GM12878 (cell line): ENCODE measurements around the gene MND1. TPM values are rescaled to one million over a fixed set of nuclear protein-coding genes. Genes with fewer than 3 reads are reported as not detected.

Source experiments
- ATAC-seq: fragments of 200-7000 bp; cut with Tn5 transposase; 3 replicates; pipeline ENCODE4 v1.9.1; 2020; ENCODE audit warnings: mild to moderate bottlenecking, moderate library complexity
- BruUV-seq: library from RNA; stranded (reverse); fragments of 400-500 nt; replicated peaks from 2 replicates; lab custom pipeline; 2021; lab: Mats Ljungman, UMichigan
- CTCF ChIA-PET: fragments of 300-600 bp; sonication (Branson Sonifier 250); formaldehyde crosslinking; extraction: SDS; loops from one replicate; lab custom pipeline; 2021; ENCODE audit warnings: inconsistent platforms; lab: Yijun Ruan, JAX
- POLR2A ChIA-PET: fragments of 350-600 bp; formaldehyde crosslinking; extraction: SDS; loops from one replicate; lab custom pipeline; 2021; ENCODE audit warnings: inconsistent platforms; lab: Charles Lee
- RAD21 ChIA-PET: fragments of 300-600 bp; sonication (Branson Sonifier 250); formaldehyde crosslinking; loops from one replicate; lab custom pipeline; 2023; ENCODE audit warnings: antibody characterized with exemption; ENCODE audit not compliant: unreplicated experiment; lab: Charles Lee
- SMC1A ChIA-PET: fragments of 300-600 bp; sonication (Branson Sonifier 250); formaldehyde crosslinking; loops from one replicate; lab custom pipeline; 2023; ENCODE audit not compliant: unreplicated experiment, uncharacterized antibody; lab: Charles Lee
- DNase-seq: peaks from one replicate; pipeline ENCODE4 v3.0.0-alpha.2; 2011; ENCODE audit warnings: low read depth, low spot score
- FAIRE-seq: peaks from 3 replicates; lab custom pipeline; 2011; peaks lifted over from hg19 to GRCh38; lab: Jason Lieb, UNC
- H2AFZ ChIP-seq: 2 replicates; pipeline ENCODE4 v1.6.0; 2011; ENCODE audit warnings: low read depth, low read length, control low read depth; ENCODE audit not compliant: control insufficient read depth
- H3K27ac ChIP-seq: 2 replicates; pipeline ENCODE4 v1.5.1; 2011; ENCODE audit warnings: control low read depth; ENCODE audit not compliant: control insufficient read depth, insufficient read depth
- H3K27me3 ChIP-seq, 2 experiments: replicated peaks in 1 of 2; 2 replicates each; pipeline versions ENCODE4 v1.6.0 to v1.6.1; 2011; ENCODE audit warnings: low read length in 1 of 2; ENCODE audit not compliant: control insufficient read depth in 2 of 2, insufficient read depth in 2 of 2
- H3K36me3 ChIP-seq, 2 experiments: 2 replicates each; pipeline ENCODE4 v1.5.1; 2011; ENCODE audit warnings: low read length in 1 of 2; ENCODE audit not compliant: control insufficient read depth in 2 of 2, insufficient read depth in 2 of 2
- H3K4me1 ChIP-seq: 2 replicates; pipeline ENCODE4 v1.6.1; 2011; ENCODE audit warnings: mild to moderate bottlenecking, low read length, moderate library complexity, mixed read lengths; ENCODE audit not compliant: control insufficient read depth, insufficient read depth
- H3K4me2 ChIP-seq: 2 replicates; pipeline ENCODE4 v1.6.0; 2011; ENCODE audit warnings: control low read depth; ENCODE audit not compliant: control insufficient read depth, insufficient read depth
- H3K4me3 ChIP-seq: fragments of 200-600 bp; sonication (generic); 2 replicates; pipeline ENCODE4 v1.5.1; 2016
- H3K79me2 ChIP-seq: 2 replicates; pipeline ENCODE4 v1.6.0; 2011; ENCODE audit warnings: low read length; ENCODE audit not compliant: control insufficient read depth, insufficient read depth
- H3K9ac ChIP-seq: 2 replicates; pipeline ENCODE4 v1.8.0; 2011; ENCODE audit warnings: low read length, control low read depth, mixed read lengths; ENCODE audit not compliant: control insufficient read depth, insufficient read depth
- H3K9me3 ChIP-seq: replicated peaks from 3 replicates; pipeline ENCODE4 v1.5.1; 2011; ENCODE audit warnings: mild to moderate bottlenecking, low read length; ENCODE audit not compliant: control insufficient read depth, insufficient read depth
- H4K20me1 ChIP-seq: 2 replicates; pipeline ENCODE4 v1.6.0; 2011; ENCODE audit not compliant: control insufficient read depth, insufficient read depth
- CBX3 ChIP-seq: fragments of 200-600 bp; sonication (generic); IDR thresholded peaks from 2 replicates; pipeline ENCODE4 v1.6.1; 2016; ENCODE audit warnings: low read depth, borderline replicate concordance
- FOXM1 ChIP-seq: IDR thresholded peaks from 2 replicates; pipeline ENCODE4 v1.6.1; 2012; ENCODE audit warnings: low read depth, mild to moderate bottlenecking, inconsistent platforms, low read length, moderate library complexity
- HSF1 ChIP-seq: fragments of 150-350 bp; IDR thresholded peaks from 2 replicates; pipeline ENCODE4 v1.6.1; 2014; ENCODE audit warnings: mild to moderate bottlenecking, low read depth, low read length
- JUND ChIP-seq: IDR thresholded peaks from 2 replicates; pipeline ENCODE4 v1.6.1; 2012; ENCODE audit warnings: low read depth, mild to moderate bottlenecking, low read length, improper control_type of control experiment, moderate library complexity
- KAT2A ChIP-seq: conservative IDR thresholded peaks from 2 replicates; pipeline ENCODE4 v1.6.1; 2011; ENCODE audit warnings: low read depth, low read length; ENCODE audit not compliant: control insufficient read depth
- MEF2B ChIP-seq: fragments of 450-650 bp; IDR thresholded peaks from 2 replicates; pipeline ENCODE4 v1.6.1; 2018; ENCODE audit warnings: mild to moderate bottlenecking, moderate library complexity; ENCODE audit not compliant: partially characterized antibody, poor library complexity, severe bottlenecking
- NFYA ChIP-seq: IDR thresholded peaks from 2 replicates; pipeline ENCODE4 v1.6.1; 2011; ENCODE audit warnings: low read depth, mild to moderate bottlenecking, low read length, improper control_type of control experiment, borderline replicate concordance
- POLR2AphosphoS5 ChIP-seq: IDR thresholded peaks from 2 replicates; pipeline ENCODE4 v1.6.1; 2011; ENCODE audit warnings: mild to moderate bottlenecking, low read length, inconsistent platforms
- RELB ChIP-seq: fragments of 450-650 bp; IDR thresholded peaks from 2 replicates; pipeline ENCODE4 v1.6.1; 2017; ENCODE audit warnings: low read depth, mild to moderate bottlenecking, moderate library complexity
- SMAD1 ChIP-seq: fragments of 450-650 bp; IDR thresholded peaks from 2 replicates; pipeline ENCODE4 v1.6.1; 2018; ENCODE audit warnings: mild to moderate bottlenecking, low read depth; ENCODE audit not compliant: partially characterized antibody
- TCF3 ChIP-seq: IDR thresholded peaks from 2 replicates; pipeline ENCODE4 v1.6.1; 2012; ENCODE audit warnings: low read depth, mild to moderate bottlenecking, low read length, borderline replicate concordance; ENCODE audit not compliant: insufficient read depth
- YBX1 ChIP-seq: fragments of 450-650 bp; IDR thresholded peaks from 2 replicates; pipeline ENCODE4 v1.6.1; 2016; ENCODE audit warnings: antibody characterized with exemption
- ZBTB33 ChIP-seq: fragments of 450-650 bp; IDR thresholded peaks from 2 replicates; pipeline ENCODE4 v1.6.1; 2017; ENCODE audit warnings: mild to moderate bottlenecking
- ZBTB4 ChIP-seq: fragments of 450-650 bp; formaldehyde crosslinking; IDR thresholded peaks from 2 replicates; pipeline ENCODE4 v1.4.0; 2022; ENCODE audit warnings: mild to moderate bottlenecking, moderate library complexity
- ZNF217 ChIP-seq: fragments of 450-650 bp; IDR thresholded peaks from 2 replicates; pipeline ENCODE4 v1.6.1; 2017; ENCODE audit warnings: antibody characterized with exemption, mild to moderate bottlenecking
- WGBS: methylation state at CpG from one replicate; pipeline ENCODE4 v1.1.6; 2016; ENCODE audit warnings: low lambda C conversion rate; ENCODE audit not compliant: insufficient replicate concordance, insufficient coverage; ENCODE audit errors: missing lambda C conversion rate; 5-methylcytosine and 5-hydroxymethylcytosine counted together
- in situ Hi-C: fragments of 300-500 bp; cut with MboI; formaldehyde crosslinking; loops from 9 replicates; pipeline ENCODE4 v1.14.3; 2018; ENCODE audit warnings: mixed read lengths
- intact Hi-C: fragments of 100-400 bp; cut with micrococcal nuclease; formaldehyde crosslinking; loops from one replicate; pipeline ENCODE4 v1.14.2; 2022; ENCODE audit not compliant: unreplicated experiment
- polyA plus RNA-seq, 11 experiments: library from polyadenylated mRNA; depleted of rRNA in 4 of 11; unstranded in 6 of 11; stranded (reverse) in 5 of 11; fragments of >200 nt; fragmentation: Nextera tagmentation in 4 of 11; fragmentation: Illumina TruSeq in 1 of 11; extraction: Ambion mirVana in 4 of 11; extraction: Trizol in 1 of 11; gene quantifications; 1 replicate in 1 of 11; 2 replicates in 10 of 11; pipeline versions ENCODE4 v1.2.1 to v1.2.3, GENCODE V29; 2011 to 2016; ENCODE audit warnings: inconsistent platforms in 2 of 11, missing spikeins in 2 of 11, low read depth in 1 of 11
- total RNA-seq, 4 experiments: library from RNA; depleted of rRNA in 3 of 4; stranded (reverse); fragments of >200 nt in 3 of 4; fragmentation: Illumina TruSeq in 1 of 4; extraction: Trizol in 1 of 4; gene quantifications; 2 replicates each; pipeline versions ENCODE4 v1.2.1 to v1.2.3, GENCODE V29; 2013 to 2021

MND1 gene
- total and polyA plus RNA-seq, 10 of the 15 experiments (the other 5 are each of a cell fraction or from before 2014, with no cell fraction given): 17.7 to 58.1 (median 47.3) TPM

- H3K27ac ChIP-seq: no peak overlapping the region
- POLR2A ChIA-PET: interaction anchor here (1.1 kb wide), 1 partner anchor 12 kb away, joined by 4 read pairs; no protein-coding TSS in a partner anchor
- CTCF ChIA-PET: no interaction called here
- peaks cover 9% of the 10 kb centered on the region for H3K4me1 ChIP-seq
- H3K79me2 ChIP-seq: no peaks in the 10 kb centered on the region
- no peak for ATAC-seq
- no peak overlapping the region for H2AFZ ChIP-seq
- SMC1A ChIA-PET: interaction anchor here (0.8 kb wide), 1 partner anchor 19 kb away, joined by 4 read pairs; no protein-coding TSS in a partner anchor
- 91% methylated on average over 22 of the region's 27 CpGs for WGBS
- no TSS peak for BruUV-seq
- RAD21 ChIA-PET: no interaction called here
- no peaks in the 10 kb centered on the region for H3K9me3 ChIP-seq
- in situ Hi-C loops: no loop called here
- FAIRE-seq: no peak
- no peak overlapping the region for H3K4me3 ChIP-seq
- intact Hi-C loops: no loop called here
- H3K4me2 ChIP-seq: no peak overlapping the region
- no peaks in the 10 kb centered on the region for H3K36me3 ChIP-seq
- no peak for DNase-seq
- no peak overlapping the region for H3K9ac ChIP-seq
- H3K27me3 ChIP-seq: no peaks in the 10 kb centered on the region
- H4K20me1 ChIP-seq: no peaks in the 10 kb centered on the region
- TF ChIP-seq CBX3: no peak
- TF ChIP-seq RELB: no peak
- no peak for TF ChIP-seq JUND
- no peak for TF ChIP-seq FOXM1
- TF ChIP-seq SMAD1: no peak
- TF ChIP-seq YBX1: no peak
- no peak for TF ChIP-seq ZBTB4 (CRISPR knock-in tag)
- TF ChIP-seq NFYA: no peak
- no peak for TF ChIP-seq ZBTB33
- no peak for TF ChIP-seq HSF1
- no peak for TF ChIP-seq POLR2AphosphoS5
- TF ChIP-seq KAT2A: no peak
- TF ChIP-seq ZNF217: no peak
- TF ChIP-seq MEF2B: no peak
- no peak for TF ChIP-seq TCF3
Observed at GRCh38 chr4:153451911-153452657, 107.6 kb downstream of the MND1 start.
